DMS79 (cell line): ENCODE measurements around the gene CCNB1.
"Not testable (repeated sequence)": the region's sequence is repeated elsewhere in the genome, so short reads cannot be mapped to it uniquely, and the experiment has no call there.

Experiments used
- DNase-seq: peaks from one replicate; lab custom pipeline; 2025; lab: John Stamatoyannopoulos, UW

Gene CCNB1

DNA sequence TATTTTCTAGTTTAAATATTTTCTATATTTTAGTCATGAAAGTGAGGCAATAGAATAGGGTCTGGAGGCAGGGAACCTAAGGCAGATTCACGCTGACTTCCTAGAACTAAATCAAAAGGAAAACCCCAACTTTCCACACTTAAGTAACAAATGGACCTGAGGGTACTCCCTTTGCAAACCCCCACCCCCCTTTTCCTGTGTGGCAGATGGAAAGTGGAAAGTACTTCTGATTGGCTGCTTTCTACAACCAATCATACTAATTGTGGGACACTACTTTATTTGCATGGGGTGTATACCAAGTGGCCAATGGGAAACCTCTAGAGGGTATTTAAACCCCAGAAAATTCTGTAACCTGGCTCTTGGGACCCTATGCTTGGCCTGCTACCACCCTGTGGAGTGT is 17.7 kb downstream of the CCNB1 start:
- no peak for DNase-seq

DNA sequence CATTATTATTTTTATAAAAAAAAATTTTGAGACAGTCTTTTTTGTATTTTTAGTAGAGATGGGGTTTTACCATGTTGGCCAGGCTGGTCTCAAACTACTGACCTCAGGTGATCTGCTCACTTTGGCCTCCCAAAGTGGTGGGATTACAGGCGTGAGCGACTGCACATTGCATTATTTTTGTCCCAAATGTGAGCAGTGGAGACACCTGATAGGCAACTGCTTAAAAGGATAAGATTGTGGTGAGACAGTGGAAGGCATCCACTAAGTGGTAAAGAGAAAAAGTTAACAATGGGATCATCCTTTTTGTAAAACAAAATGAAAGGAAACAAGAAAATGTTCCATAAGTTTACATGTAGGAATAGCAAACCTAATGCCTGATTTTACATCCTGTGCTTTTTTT is 20.4 kb downstream of the CCNB1 start:
- no peak for DNase-seq

DNA sequence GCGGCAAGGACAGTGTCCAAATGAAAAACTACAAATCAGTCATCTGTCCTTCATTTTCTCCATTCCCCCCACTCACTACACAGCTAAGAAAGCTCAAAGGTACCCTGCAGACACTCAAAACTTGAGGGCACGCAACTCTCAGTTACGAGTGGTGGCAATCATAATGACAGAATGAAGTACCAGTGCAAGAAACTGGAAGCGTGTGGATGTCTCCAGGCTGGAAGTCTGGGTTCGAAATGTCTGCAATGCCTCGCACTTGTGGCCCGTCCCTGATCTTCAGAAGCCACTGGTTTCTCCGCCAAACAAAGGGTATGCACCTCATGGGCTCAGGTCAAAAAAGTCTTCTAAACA is 21.8 kb downstream of the CCNB1 start:
- DNase-seq, result no peak

DNA sequence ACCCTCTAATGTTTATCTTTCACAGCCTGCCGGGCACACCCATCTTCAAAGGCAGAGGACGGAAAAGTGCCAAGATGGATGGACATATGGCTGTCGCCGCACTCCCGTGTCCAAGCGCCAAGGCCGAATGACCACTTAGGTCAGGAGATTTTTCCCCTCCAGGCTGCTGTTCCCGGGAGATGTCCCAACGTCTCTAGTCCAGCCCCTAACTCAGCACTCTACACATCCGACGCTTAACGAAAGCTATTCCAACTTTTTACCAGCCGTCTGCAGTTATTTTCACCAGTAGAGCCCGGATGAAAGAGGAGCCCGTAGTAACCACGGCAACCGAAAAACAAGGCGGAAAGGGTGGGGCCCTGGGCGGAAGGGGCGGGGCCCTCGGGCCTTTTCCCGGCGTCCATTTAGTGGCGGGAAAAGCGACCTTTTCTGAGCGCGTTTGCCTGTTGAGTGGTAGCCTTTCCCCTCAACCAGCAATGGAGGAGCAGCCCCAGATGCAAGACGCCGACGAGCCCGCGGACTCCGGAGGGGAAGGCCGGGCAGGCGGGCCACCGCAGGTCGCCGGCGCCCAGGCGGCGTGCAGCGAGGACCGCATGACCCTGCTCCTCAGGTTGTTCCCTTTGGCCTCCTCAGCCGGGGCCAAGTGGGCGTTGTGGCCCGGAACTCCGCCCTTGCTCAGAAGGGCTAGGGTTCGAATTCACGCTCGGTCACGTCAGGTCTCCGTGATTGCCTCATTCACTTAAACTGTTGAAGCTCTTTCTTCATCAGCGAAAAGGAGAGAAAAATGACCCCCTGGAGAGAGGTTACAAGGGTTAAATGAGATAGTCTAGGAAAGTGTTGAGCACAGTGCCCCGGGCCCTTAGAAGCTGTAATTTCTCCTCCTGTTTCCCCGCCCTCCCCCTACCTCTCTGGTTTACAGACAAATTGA is 22.5 kb downstream of the CCNB1 start, which contains the start of gene CENPH:
Gene CENPH (plus strand): TSS at position 422 of the 925 bp plus-strand sequence. CDS start 52 bp downstream, at position 474.
- peak; percentile 54 for DNase-seq

DNA sequence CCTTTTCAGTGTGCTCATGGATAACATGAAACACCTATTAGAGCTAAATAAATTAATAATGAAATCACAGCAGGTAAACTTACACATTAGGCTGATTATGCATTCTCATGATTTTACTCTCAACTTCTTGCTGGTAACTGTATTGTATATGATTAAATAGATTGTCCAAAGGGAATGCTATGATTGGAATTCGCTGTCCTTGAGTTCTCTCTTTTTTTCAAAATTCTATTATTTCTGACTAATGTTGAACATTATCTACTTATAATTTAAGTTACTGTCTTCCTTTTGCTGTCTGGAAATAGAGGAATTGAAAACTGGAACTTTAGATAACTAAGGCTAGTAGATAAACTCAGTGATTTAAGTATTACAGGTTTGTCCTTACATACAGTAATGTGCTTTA is 35.5 kb downstream of the CCNB1 start:
- DNase-seq, result no peak

DNA sequence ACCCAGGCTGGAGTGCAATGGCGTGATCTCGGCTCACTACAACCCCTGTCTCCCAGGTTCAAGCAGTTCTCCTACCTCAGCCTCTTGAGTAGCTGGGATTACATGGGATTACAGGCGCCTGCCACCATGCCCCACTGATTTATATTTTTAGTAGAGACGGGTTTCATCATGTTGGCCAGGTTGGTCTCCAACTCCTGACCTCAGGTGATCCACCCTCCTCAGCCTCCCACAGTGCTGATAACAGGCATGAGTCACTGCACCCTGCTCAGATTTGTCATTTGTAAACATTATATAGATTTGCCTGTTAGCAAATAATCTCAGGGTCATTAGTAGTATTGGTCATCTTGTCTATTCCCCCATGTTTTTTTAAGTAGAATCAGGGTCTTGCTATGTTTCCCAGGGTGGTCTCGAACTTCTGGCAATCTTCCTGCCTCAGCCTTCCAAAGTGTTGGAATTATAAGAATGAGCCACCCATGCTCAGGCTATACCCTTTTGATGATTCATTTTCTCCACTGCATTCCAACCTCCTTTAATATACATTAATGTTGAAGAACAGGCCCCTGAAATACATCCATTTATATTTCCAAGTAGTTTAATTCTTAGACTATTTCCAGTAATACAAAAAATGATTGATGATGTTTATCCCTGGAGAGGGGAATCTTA is 39.7 kb downstream of the CCNB1 start:
- DNase-seq, result no peak

DNA sequence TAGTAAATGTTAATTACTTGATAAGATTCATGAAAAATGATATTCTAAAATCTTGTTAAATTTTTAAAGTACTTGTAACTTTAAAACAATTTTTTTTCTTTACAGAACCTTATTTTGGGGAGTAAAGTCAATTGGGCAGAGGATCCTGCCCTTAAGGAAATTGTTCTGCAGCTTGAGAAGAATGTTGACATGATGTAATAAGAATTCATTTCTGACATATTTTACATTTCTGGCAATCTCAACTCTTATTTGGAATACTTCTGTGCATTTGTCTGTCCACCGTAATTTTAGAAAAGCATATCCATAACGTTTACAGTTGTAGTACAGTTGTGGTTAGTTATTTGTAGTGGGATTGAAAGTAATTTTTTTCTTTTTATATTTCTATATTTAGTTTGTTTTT is 42.7 kb downstream of the CCNB1 start:
- DNase-seq, result no peak

DNA sequence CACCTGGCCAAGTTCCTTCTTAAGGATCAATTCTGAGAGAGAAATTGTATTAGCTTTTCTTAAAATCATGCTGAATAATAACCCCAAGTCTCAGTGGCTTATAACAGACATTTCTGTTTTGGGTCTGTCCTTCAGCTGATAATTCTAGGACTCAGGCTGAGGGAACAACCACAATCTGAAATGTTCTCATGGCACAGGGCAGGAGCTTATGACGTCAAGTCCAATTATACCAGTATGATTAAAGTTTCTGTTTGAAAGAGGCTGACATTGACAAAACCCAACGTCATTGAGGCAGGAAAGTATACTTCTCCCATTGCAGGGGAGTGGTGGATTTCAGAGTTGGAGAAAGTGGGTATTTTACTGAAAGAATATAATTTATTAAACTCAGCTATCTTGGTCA is 44.2 kb downstream of the CCNB1 start:
- no peak for DNase-seq

DNA sequence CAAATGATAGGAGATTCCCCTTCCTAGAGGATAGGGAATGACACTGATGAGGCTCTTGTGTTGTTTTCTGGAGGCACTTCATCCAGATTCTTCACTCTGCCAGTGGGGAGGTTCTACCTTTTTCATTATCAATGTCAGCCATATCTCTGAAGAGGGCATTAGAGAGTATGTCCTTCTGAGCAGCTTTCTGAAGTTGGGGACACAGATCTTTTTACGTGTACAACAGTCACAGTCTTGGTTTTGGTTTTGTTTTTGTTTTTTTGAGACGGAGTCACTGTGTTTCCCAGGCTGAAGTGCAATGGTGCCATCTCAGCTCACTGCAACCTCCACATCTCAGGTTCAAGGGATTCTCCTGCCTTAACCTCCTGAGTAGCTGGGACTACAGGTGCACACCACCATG is 45.1 kb downstream of the CCNB1 start:
- no peak for DNase-seq

DNA sequence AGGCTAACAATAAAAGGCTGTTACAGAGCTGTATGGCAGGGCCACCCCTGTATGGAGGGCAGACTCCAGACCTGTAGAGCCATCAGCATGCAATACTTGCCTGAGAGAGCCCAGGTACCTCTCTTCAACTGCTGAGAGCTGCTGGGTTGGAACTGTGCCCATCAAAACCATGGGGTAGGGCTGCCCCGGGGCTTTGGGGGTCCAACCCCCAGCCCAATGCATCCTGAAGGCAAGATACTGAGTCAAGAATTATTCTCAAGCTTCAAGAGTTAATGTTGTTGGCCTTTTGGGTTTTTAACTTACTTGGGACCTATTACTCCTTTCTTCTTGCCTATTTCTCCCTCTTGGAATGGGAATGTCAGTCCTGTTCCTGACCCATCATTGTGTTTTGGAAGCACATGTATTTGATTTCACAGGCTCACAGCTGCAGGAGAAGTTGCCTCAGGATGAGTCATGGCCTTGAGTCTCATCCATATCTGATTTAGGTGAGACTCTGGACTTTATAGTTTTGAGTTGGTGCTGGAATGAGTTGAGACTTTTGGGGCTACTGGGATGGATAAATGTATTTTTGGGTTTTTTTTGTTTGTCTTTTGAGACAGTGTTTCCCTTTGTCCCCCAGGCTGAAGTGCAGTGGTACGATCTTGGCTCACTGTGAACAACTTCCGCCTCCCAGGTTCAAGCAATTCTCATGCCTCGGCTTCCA is 46.7 kb downstream of the CCNB1 start:
- no peak for DNase-seq

DNA sequence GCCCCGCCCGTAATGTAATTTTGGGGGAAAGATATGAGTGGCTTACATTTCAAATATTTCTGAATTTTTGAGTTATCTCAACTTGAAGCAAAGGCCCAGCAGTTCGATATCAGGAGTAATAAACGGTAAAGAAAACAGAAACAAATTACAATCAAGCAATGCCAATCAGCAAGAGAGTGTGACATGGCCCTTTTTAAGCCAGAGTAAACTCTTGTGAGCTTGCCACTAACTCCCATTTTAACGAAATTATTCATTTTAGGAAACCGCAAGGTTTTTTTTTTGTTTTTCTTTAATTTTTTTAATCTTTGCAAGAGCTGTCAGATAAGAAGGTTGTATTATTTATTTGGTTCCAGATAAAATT is 50.2 kb downstream of the CCNB1 start:
- no peak for DNase-seq

DNA sequence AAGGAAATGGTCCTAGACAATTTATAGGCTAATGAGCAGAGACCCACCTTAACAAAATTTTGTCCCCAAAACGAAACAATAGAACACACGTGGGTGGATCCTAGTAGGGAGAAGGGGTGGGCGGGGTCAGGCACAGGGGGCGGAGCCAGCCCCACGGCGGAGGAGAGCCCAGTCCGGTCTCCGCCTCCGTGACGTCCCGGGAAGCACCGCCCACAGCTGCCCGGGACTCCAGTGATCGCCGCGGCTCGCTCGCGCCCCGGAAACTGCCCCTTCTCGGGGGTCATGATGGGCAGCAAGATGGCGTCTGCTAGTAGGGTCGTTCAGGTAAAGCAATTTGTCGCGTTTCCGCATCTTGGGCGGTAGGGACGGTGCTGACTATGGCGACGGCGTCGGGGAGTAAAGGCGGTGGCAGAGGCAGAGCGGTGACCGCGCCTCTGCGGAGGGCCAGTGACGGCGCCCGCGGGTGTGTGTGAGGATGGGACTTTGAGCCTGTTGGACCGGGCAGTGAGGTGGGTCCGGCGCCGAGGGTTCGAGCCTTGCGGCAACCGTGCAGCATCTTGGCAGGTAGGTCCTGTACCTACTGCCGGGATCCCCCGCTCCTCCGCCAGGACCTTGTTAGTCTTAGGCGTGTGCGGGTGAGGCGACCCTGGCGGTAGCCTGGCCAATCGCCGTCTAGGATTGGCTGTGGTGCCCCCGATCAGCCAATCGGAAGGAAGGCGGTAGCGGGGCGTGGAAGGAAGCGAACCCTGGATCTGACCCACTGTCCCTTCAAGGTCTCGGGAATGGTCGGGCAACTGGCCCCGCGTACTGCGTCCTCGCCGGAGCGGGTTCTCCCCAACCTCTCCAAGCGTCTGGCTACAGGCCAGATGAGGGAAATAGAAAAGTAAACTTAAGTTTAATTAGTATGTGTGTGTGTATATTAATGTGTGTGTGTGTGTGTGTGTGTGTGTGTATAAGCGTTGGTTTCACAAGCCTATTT is 50.9 kb downstream of the CCNB1 start:
- DNase-seq, result peak; percentile 31

DNA sequence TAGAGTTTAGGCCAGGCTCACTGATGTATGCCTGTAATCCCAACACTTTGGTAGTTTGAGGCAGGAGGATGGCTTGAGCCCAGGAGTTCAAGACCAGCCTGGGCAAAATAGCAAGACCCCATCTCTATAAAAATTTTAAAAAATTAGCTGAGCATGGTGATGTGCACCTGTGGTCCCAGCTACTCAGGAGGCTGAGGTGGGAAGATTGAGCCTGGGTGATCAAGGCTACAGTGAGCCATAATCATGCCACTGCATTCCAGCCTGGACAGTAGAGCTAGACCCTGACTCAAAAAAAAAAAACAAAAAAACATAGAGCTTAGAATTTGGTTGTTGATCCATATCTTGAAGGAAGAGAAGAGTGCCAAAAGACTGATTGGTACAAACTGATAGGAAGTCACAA is 53.0 kb downstream of the CCNB1 start:
- no peak for DNase-seq

DNA sequence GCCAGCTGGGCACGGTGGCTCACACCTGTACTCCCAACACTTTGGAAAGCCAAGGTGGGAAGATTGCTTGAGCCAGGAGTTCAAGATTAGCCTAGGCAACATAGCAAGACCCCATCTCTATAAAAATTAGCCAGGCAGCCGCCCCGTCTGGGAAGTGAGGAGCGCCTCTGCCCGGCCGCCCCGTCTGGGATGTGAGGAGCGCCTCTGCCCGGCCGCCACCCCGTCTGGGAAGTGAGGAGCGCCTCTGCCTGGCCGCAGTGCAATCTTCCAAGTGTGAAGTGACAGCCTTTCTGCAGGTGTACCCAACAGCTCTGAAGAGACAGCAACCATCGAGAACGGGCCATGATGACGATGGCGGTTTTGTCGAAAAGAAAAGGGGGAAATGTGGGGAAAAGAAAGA is 53.4 kb downstream of the CCNB1 start:
- not testable (repeated sequence) for DNase-seq

DNA sequence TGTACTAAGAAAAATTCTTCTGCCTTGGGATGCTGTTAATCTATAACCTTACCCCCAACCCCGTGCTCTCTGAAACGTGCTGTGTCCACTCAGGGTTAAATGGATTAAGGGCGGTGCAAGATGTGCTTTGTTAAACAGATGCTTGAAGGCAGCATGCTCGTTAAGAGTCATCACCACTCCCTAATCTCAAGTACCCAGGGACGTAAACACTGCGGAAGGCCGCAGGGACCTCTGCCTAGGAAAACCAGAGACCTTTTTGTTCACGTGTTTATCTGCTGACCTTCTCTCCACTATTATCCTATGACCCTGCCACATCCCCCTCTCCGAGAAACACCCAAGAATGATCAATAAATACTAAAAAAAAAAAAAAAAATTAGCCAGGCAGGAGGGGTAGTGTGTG is 53.9 kb downstream of the CCNB1 start:
- DNase-seq, result not testable (repeated sequence)

DNA sequence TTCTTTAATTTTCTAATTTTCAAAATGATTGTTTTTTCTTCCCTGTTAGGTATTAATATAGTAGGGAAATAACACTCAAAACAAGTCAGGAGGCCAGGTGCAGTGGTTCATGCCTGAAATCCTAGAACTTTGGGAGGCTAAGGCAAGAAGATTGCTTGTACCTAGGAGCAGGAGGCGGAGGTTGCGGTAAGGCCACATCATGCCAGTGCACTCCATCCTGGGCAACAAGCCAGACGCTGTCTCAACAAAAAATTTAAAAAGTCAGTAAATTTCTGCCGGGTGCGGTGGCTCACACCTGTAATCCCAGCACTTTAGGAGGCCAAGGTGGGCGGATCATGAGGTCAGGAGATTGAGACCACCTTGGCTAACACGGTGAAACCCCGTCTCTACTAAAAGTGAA is 57.6 kb downstream of the CCNB1 start:
- DNase-seq, result no peak

DNA sequence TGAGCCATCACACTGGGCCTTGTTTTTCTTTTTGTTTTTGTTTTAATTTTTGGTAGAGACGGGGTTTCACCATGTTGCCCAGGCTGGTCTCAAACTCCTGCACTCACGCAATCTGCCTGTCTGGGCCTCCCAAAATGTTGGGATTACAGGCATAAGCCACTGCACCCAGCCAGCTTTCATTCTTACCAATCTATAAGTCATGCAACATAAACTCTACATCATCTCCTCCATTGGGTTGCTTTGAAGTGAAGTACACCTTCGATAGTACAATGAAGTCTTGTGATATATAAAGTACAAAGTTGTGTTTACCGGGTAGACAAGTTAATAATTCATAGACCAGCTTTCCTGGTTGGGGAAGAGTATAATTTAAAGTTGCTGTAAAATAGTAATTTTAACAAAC is 58.9 kb downstream of the CCNB1 start:
- DNase-seq, result no peak
